Measurements from ENCODE around the gene ZNF628. TPM values are rescaled to one million over a fixed set of nuclear protein-coding genes. Genes with fewer than 3 reads are reported as not detected.

The ZNF628 gene
- total RNA-seq, 1 donor = 2.9 TPM

GRCh38 chr19:55491546-55492360 is 15.3 kb downstream of the ZNF628 start:
- Histone ChIP-seq H3K4me2 (ENCODE audit: insufficient read depth, low read length) (no peak overlapping the region), H4K20me1 (ENCODE audit: insufficient read depth, low read length) (no peaks in the 10 kb centered on the region), H3K27me3 (ENCODE audit: insufficient read depth, low read length) (no peaks in the 10 kb centered on the region), H2AFZ (ENCODE audit: low read length) (no peak overlapping the region), H3K36me3 (ENCODE audit: insufficient read depth, low read length) (peaks cover 13% of the 10 kb centered on the region), H3K79me2 (ENCODE audit: insufficient read depth, low read length) (peaks cover 7% of the 10 kb centered on the region), H3K4me3 (ENCODE audit: insufficient read depth, low read length) (no peak overlapping the region), H3K9me3 (ENCODE audit: low read depth, low read length) (no peaks in the 10 kb centered on the region), H3K4me1 (ENCODE audit: insufficient read depth, low read length) (peaks cover 53% of the 10 kb centered on the region), H3K27ac (ENCODE audit: low read depth, low read length) (no peak overlapping the region)
- TF ChIP-seq CTCF (IDR thresholded peaks at IDR 0.05; ENCODE audit: extremely low read depth, low read depth, low read length) = no peak
- DNase-seq (ENCODE audit: insufficient read length, low spot score, missing footprints) = peak; percentile 84

- H3K27ac ChIP-seq (ENCODE audit: low read depth, low read length) = no peak overlapping the region
- no peak overlapping the region for H2AFZ ChIP-seq (ENCODE audit: low read length)
- peaks cover 18% of the 10 kb centered on the region for H3K36me3 ChIP-seq (ENCODE audit: insufficient read depth, low read length)
- H3K4me3 ChIP-seq (ENCODE audit: insufficient read depth, low read length) = no peak overlapping the region
- H3K4me2 ChIP-seq (ENCODE audit: insufficient read depth, low read length) = no peak overlapping the region
- peak; percentile 89 for DNase-seq (ENCODE audit: insufficient read length, low spot score, missing footprints)
- no peaks in the 10 kb centered on the region for H4K20me1 ChIP-seq (ENCODE audit: insufficient read depth, low read length)
- no peaks in the 10 kb centered on the region for H3K27me3 ChIP-seq (ENCODE audit: insufficient read depth, low read length)
- no peaks in the 10 kb centered on the region for H3K9me3 ChIP-seq (ENCODE audit: low read depth, low read length)
- H3K4me1 ChIP-seq (ENCODE audit: insufficient read depth, low read length) = peaks cover 46% of the 10 kb centered on the region
- TF ChIP-seq CTCF (IDR thresholded peaks at IDR 0.05; ENCODE audit: extremely low read depth, low read depth, low read length) = no peak
- peaks cover 7% of the 10 kb centered on the region for H3K79me2 ChIP-seq (ENCODE audit: insufficient read depth, low read length)
These were observed 16.0 kb downstream of the ZNF628 start for GRCh38 chr19:55492362-55492944.

- Histone ChIP-seq H3K4me1 (ENCODE audit: insufficient read depth, low read length) (peaks cover 40% of the 10 kb centered on the region), H3K36me3 (ENCODE audit: insufficient read depth, low read length) (peaks cover 23% of the 10 kb centered on the region), H3K79me2 (ENCODE audit: insufficient read depth, low read length) (peaks cover 7% of the 10 kb centered on the region), H3K4me2 (ENCODE audit: insufficient read depth, low read length) (peak overlapping the region; percentile 81), H3K27ac (ENCODE audit: low read depth, low read length) (peak overlapping the region; percentile 82), H2AFZ (ENCODE audit: low read length) (peak overlapping the region; percentile 9), H4K20me1 (ENCODE audit: insufficient read depth, low read length) (no peaks in the 10 kb centered on the region), H3K4me3 (ENCODE audit: insufficient read depth, low read length) (peak overlapping the region; percentile 70), H3K27me3 (ENCODE audit: insufficient read depth, low read length) (no peaks in the 10 kb centered on the region), H3K9me3 (ENCODE audit: low read depth, low read length) (no peaks in the 10 kb centered on the region)
- no peak for TF ChIP-seq CTCF (IDR thresholded peaks at IDR 0.05; ENCODE audit: extremely low read depth, low read depth, low read length)
- peak; percentile 93 for DNase-seq (ENCODE audit: insufficient read length, low spot score, missing footprints)
These were observed 16.7 kb downstream of the ZNF628 start for GRCh38 chr19:55493052-55493644.

GRCh38 chr19:55493645-55494171 is 17.3 kb downstream of the ZNF628 start:
- Histone ChIP-seq H4K20me1 (ENCODE audit: insufficient read depth, low read length) (no peaks in the 10 kb centered on the region), H3K36me3 (ENCODE audit: insufficient read depth, low read length) (peaks cover 28% of the 10 kb centered on the region), H2AFZ (ENCODE audit: low read length) (peak overlapping the region; percentile 70), H3K4me1 (ENCODE audit: insufficient read depth, low read length) (peaks cover 36% of the 10 kb centered on the region), H3K4me3 (ENCODE audit: insufficient read depth, low read length) (peak overlapping the region; percentile 70), H3K27ac (ENCODE audit: low read depth, low read length) (peak overlapping the region; percentile 82), H3K9me3 (ENCODE audit: low read depth, low read length) (no peaks in the 10 kb centered on the region), H3K4me2 (ENCODE audit: insufficient read depth, low read length) (peak overlapping the region; percentile 81), H3K79me2 (ENCODE audit: insufficient read depth, low read length) (peaks cover 7% of the 10 kb centered on the region), H3K27me3 (ENCODE audit: insufficient read depth, low read length) (no peaks in the 10 kb centered on the region)
- TF ChIP-seq CTCF (IDR thresholded peaks at IDR 0.05; ENCODE audit: extremely low read depth, low read depth, low read length) = no peak
- DNase-seq (ENCODE audit: insufficient read length, low spot score, missing footprints) = peak; percentile 88
